ENCODE data around the gene PRDM12. TPM values are rescaled to one million over a fixed set of nuclear protein-coding genes. Genes with fewer than 3 reads are reported as not detected.

PRDM12 gene
- total RNA-seq, 1 experiment from 2014 or later: not detected

GRCh38 chr9:130663258-130663976 is 977 bp upstream of the PRDM12 start:
- H4K8ac ChIP-seq (replicated peaks; ENCODE audit: insufficient read length, low read depth, low read length): no peak overlapping the region
- H4K5ac ChIP-seq (ENCODE audit: insufficient read length, low read depth, low read length): no peak overlapping the region
- H3K27me3 Mint-ChIP-seq (ENCODE audit: low read depth): peaks cover 100% of the 10 kb centered on the region
- no peak overlapping the region for H3K18ac ChIP-seq (ENCODE audit: insufficient read length, low read depth, low read length)
- no peak overlapping the region for H3T11ph ChIP-seq (ENCODE audit: low read length)
- H3K27ac Mint-ChIP-seq: no peak overlapping the region
- H3K4ac ChIP-seq (ENCODE audit: low read depth, low read length): no peak overlapping the region
- no peak overlapping the region for H3K14ac ChIP-seq (ENCODE audit: insufficient read depth, low read length)
- peak overlapping the region; percentile 44 for H3K4me2 ChIP-seq (ENCODE audit: insufficient read depth, insufficient read length, low read length)
- H3K27me3 ChIP-seq (ENCODE audit: insufficient read depth, low read length): peaks cover 93% of the 10 kb centered on the region
- H3K9ac ChIP-seq (ENCODE audit: extremely low read depth, insufficient read length, low read length): no peak overlapping the region
- peaks cover 18% of the 10 kb centered on the region for H3K23me2 ChIP-seq (ENCODE audit: insufficient read length, low read depth, low read length, poor library complexity, severe bottlenecking)
- no peak overlapping the region for H2BK120ac ChIP-seq (ENCODE audit: low read depth, low read length, poor library complexity, severe bottlenecking)
- no peak overlapping the region for H3K27ac ChIP-seq (ENCODE audit: insufficient read length, low read depth, low read length)
- H3K36me3 Mint-ChIP-seq (ENCODE audit: insufficient read depth in 1 of 3, low read depth in 3 of 3): peaks cover 3 to 6% (median 3%) of the 10 kb centered on the region in 3 experiments; a peak in 4 of 7 replicates
- no peak overlapping the region for H3K23ac ChIP-seq (ENCODE audit: insufficient read length, low read depth, low read length)
- H2BK15ac ChIP-seq (ENCODE audit: low read depth, low read length): no peak overlapping the region
- no peak overlapping the region for H2BK20ac ChIP-seq (ENCODE audit: low read depth, low read length, poor library complexity, severe bottlenecking)
- no peaks in the 10 kb centered on the region for H3K79me1 ChIP-seq (ENCODE audit: insufficient read depth, low read depth, low read length, poor library complexity, severe bottlenecking)
- H4K91ac ChIP-seq (ENCODE audit: insufficient read length, low read depth, low read length): no peak overlapping the region
- no peaks in the 10 kb centered on the region for H3K9me3 ChIP-seq (ENCODE audit: control insufficient read depth, low read depth, low read length)
- no peak for TF ChIP-seq CTCF (conservative IDR thresholded peaks at IDR 0.05)
- no peaks in the 10 kb centered on the region; the same call in 1 of the 2 replicates for H3K4me1 ChIP-seq (ENCODE audit: insufficient read depth, low read length)
- H3K79me2 ChIP-seq (ENCODE audit: insufficient read depth, low read length): no peaks in the 10 kb centered on the region
- peak; percentile 50 for DNase-seq
- peak overlapping the region; percentile 26 to 83 for H3K4me3 Mint-ChIP-seq
- H3K4me1 Mint-ChIP-seq: peaks cover 11 to 37% of the 10 kb centered on the region in 2 experiments
- no peak overlapping the region for H2BK12ac ChIP-seq (ENCODE audit: insufficient read length, low read depth, low read length)
- no peaks in the 10 kb centered on the region for H4K20me1 ChIP-seq (ENCODE audit: control insufficient read depth, insufficient read depth, insufficient read length)
- H2AFZ ChIP-seq (ENCODE audit: low read length): no peak overlapping the region
- H3K56ac ChIP-seq (ENCODE audit: insufficient read length, low read depth, low read length): no peak overlapping the region
- peaks cover 0 to 8% of the 10 kb centered on the region in 2 experiments; a peak in 3 of 5 replicates for H3K9me3 Mint-ChIP-seq
- H2BK5ac ChIP-seq (ENCODE audit: insufficient read length, low read length): no peak overlapping the region
- WGBS (ENCODE audit: extremely low coverage, insufficient read length, low lambda C conversion rate): no CpG with 5 or more reads among the region's 65 CpGs
- no peak overlapping the region for H2AK5ac ChIP-seq (ENCODE audit: insufficient read length, low read length)
